GM23338 (cell line): Measurements from ENCODE around the gene MPZL1. TPM values are rescaled to one million over a fixed set of nuclear protein-coding genes. Genes with fewer than 3 reads are reported as not detected.

Experiments
- ATAC-seq: fragments of 200-7000 bp; cut with Tn5 transposase; 3 replicates; pipeline ENCODE4 v1.9.1; 2020
- DNase-seq: peaks from one replicate; pipeline ENCODE4 v3.0.0-alpha.2; 2015; ENCODE audit warnings: low spot score
- H2AFZ ChIP-seq: fragments of 200-600 bp; sonication (generic); 2 replicates; pipeline ENCODE4 v1.8.0; 2016; ENCODE audit warnings: antibody characterized with exemption, mild to moderate bottlenecking, moderate library complexity
- H3F3A ChIP-seq: fragments of 200-600 bp; sonication (generic); replicated peaks from 2 replicates; pipeline ENCODE4 v1.8.0; 2017; ENCODE audit warnings: antibody characterized with exemption, mixed run types, low read depth
- H3K27ac ChIP-seq: fragments of 200-600 bp; sonication (generic); 2 replicates; pipeline ENCODE4 v1.6.1; 2016; ENCODE audit warnings: low read depth
- H3K27me3 ChIP-seq: fragments of 200-600 bp; sonication (generic); 2 replicates; pipeline ENCODE4 v1.8.0; 2016; ENCODE audit warnings: mild to moderate bottlenecking, mixed run types, moderate library complexity; ENCODE audit not compliant: insufficient read depth
- H3K36me3 ChIP-seq: fragments of 200-600 bp; sonication (generic); 2 replicates; pipeline ENCODE4 v1.8.0; 2016; ENCODE audit warnings: mild to moderate bottlenecking; ENCODE audit not compliant: insufficient read depth
- H3K4me1 ChIP-seq: fragments of 200-600 bp; sonication (generic); 2 replicates; pipeline ENCODE4 v1.8.0; 2016; ENCODE audit warnings: mild to moderate bottlenecking, moderate library complexity; ENCODE audit not compliant: insufficient read depth
- H3K4me2 ChIP-seq: fragments of 200-600 bp; sonication (generic); 2 replicates; pipeline ENCODE4 v1.7.1; 2017; ENCODE audit warnings: mixed run types
- H3K4me3 ChIP-seq: fragments of 200-600 bp; sonication (generic); 2 replicates; pipeline ENCODE4 v1.6.1; 2016; ENCODE audit warnings: mixed run types
- H3K79me2 ChIP-seq: fragments of 200-600 bp; sonication (generic); replicated peaks from 2 replicates; pipeline ENCODE4 v1.8.0; 2017; ENCODE audit warnings: mild to moderate bottlenecking; ENCODE audit not compliant: insufficient read depth
- H3K9me2 ChIP-seq: fragments of 200-600 bp; sonication (generic); 2 replicates; pipeline ENCODE4 v1.8.0; 2017; ENCODE audit not compliant: insufficient read depth
- H4K20me1 ChIP-seq: fragments of 200-600 bp; sonication (generic); replicated peaks from 2 replicates; pipeline ENCODE4 v1.8.0; 2017; ENCODE audit warnings: mild to moderate bottlenecking; ENCODE audit not compliant: insufficient read depth
- H3K27ac Mint-ChIP-seq: 2 replicates; pipeline ENCODE4 v1.8.0; 2020; ENCODE audit warnings: inconsistent platforms, mild to moderate bottlenecking, moderate library complexity, mixed read lengths
- H3K27me3 Mint-ChIP-seq: 3 replicates; pipeline ENCODE4 v1.8.0; 2022; ENCODE audit warnings: low read depth, mild to moderate bottlenecking, moderate library complexity, mixed read lengths, inconsistent platforms; ENCODE audit not compliant: insufficient read depth, poor library complexity
- H3K36me3 Mint-ChIP-seq: 3 replicates; pipeline ENCODE4 v1.8.0; 2021; ENCODE audit warnings: low read depth, mild to moderate bottlenecking, inconsistent platforms, moderate library complexity, mixed read lengths
- H3K4me1 Mint-ChIP-seq: 3 replicates; pipeline ENCODE4 v1.8.0; 2020; ENCODE audit warnings: mild to moderate bottlenecking, inconsistent platforms, mixed read lengths
- H3K4me3 Mint-ChIP-seq: 3 replicates; pipeline ENCODE4 v1.8.0; 2021; ENCODE audit warnings: moderate library complexity, mild to moderate bottlenecking, inconsistent platforms, mixed read lengths
- H3K9me3 Mint-ChIP-seq: 3 replicates; pipeline ENCODE4 v1.8.0; 2020; ENCODE audit warnings: moderate library complexity, mild to moderate bottlenecking, inconsistent platforms, mixed read lengths
- CREB1 ChIP-seq: fragments of 250-450 bp; sonication (Bioruptor Pico); IDR thresholded peaks from 2 replicates; pipeline ENCODE4 v1.5.0; 2020; ENCODE audit warnings: low read depth, mild to moderate bottlenecking, moderate library complexity
- EZH2 ChIP-seq: fragments of 200-600 bp; sonication (generic); IDR thresholded peaks from one replicate; pipeline ENCODE4 v1.8.0; 2017; ENCODE audit warnings: antibody characterized with exemption, mild to moderate bottlenecking, low read depth; ENCODE audit not compliant: unreplicated experiment
- EZH2phosphoT487 ChIP-seq: fragments of 200-600 bp; sonication (generic); IDR thresholded peaks from one replicate; pipeline ENCODE4 v1.8.1; 2018; ENCODE audit warnings: antibody characterized with exemption; ENCODE audit not compliant: unreplicated experiment
- POLR2AphosphoS5 ChIP-seq: IDR thresholded peaks from 2 replicates; pipeline ENCODE4 v1.6.1; 2016; ENCODE audit warnings: antibody characterized with exemption, low read depth
- STAT1 ChIP-seq: IDR thresholded peaks from one replicate; pipeline ENCODE4 v1.6.1; 2016; ENCODE audit warnings: antibody characterized with exemption; ENCODE audit not compliant: unreplicated experiment
- ZNF331 ChIP-seq: fragments of 250-450 bp; sonication (Bioruptor Pico); IDR thresholded peaks from 2 replicates; pipeline ENCODE4 v1.5.0; 2020; ENCODE audit warnings: low read depth, mild to moderate bottlenecking, moderate library complexity
- polyA plus RNA-seq: library from polyadenylated mRNA; unstranded; fragments of >200 nt; fragmentation: Nextera tagmentation; extraction: Ambion mirVana; gene quantifications from 2 replicates; pipeline ENCODE4 v1.2.1, GENCODE V29; 2016
- total RNA-seq: library from RNA; depleted of rRNA; stranded (reverse); fragments of >200 nt; shearing (Covaris generic); gene quantifications from 2 replicates; pipeline ENCODE4 v1.2.3, GENCODE V29; 2014
- TF ChIP-seq, protein P1 (sequence below): IDR thresholded peaks from 2 replicates; pipeline ENCODE4 v1.6.1; 2016; ENCODE audit warnings: antibody characterized with exemption
- TF ChIP-seq, protein P2 (sequence below), 2 experiments: fragments of 200-600 bp in 1 of 2; sonication (generic) in 1 of 2; conservative IDR thresholded peaks; 2 replicates each; pipeline versions ENCODE4 v1.5.1 to v1.6.1; 2016 to 2017; ENCODE audit warnings: antibody characterized with exemption in 2 of 2, low read depth in 2 of 2, mild to moderate bottlenecking in 2 of 2, moderate library complexity in 1 of 2
- TF ChIP-seq, protein P3 (sequence below): fragments of 250-450 bp; sonication (Bioruptor Pico); IDR thresholded peaks from 2 replicates; pipeline ENCODE4 v1.5.0; 2020; ENCODE audit warnings: mild to moderate bottlenecking, moderate library complexity
- TF ChIP-seq, protein P4 (sequence below): IDR thresholded peaks from one replicate; pipeline ENCODE4 v1.6.1; 2018; ENCODE audit warnings: antibody characterized with exemption; ENCODE audit not compliant: unreplicated experiment

MPZL1 gene
- total and polyA plus RNA-seq, 2 experiments from 2014 or later, result 35.1 to 85.1 TPM

DNA sequence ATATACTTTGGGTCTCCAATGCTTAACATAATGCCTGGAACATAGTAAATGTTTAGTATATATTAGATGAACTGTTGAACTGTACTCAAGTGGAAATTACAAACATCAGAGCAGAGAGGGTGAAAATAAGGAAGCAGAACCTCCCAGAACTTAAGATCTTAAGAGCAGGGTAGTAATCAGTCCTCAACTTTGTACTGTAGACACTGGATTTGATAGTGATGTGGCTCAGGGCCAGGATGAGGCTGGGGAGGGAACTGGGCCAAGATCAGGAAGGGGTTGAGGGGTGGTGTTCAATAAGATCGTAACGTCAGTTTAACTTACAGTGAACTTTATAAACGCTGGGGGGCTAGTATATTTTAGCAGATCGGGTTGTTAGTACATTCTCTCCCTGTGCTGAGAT is 15.4 kb downstream of the MPZL1 start:
- H3K27me3 ChIP-seq, result no peaks in the 10 kb centered on the region
- peaks cover 66% of the 10 kb centered on the region for H4K20me1 ChIP-seq
- no peak overlapping the region for H2AFZ ChIP-seq
- peaks cover 6% of the 10 kb centered on the region; the same call in 1 of the 2 replicates for H3K36me3 ChIP-seq
- DNase-seq, result no peak
- Mint-ChIP-seq H3K4me3 (no peak overlapping the region), H3K27me3 (peaks cover 9% of the 10 kb centered on the region), H3K9me3 (peaks cover 5% of the 10 kb centered on the region; the same call in 1 of the 3 replicates), H3K27ac (no peak overlapping the region), H3K4me1 (peaks cover 5% of the 10 kb centered on the region), H3K36me3 (peaks cover 14% of the 10 kb centered on the region)
- no peaks in the 10 kb centered on the region for H3K9me2 ChIP-seq
- H3K4me3 ChIP-seq, result no peak overlapping the region
- H3K4me2 ChIP-seq, result no peak overlapping the region
- TF ChIP-seq ZNF331 (no peak), EZH2 (no peak), POLR2AphosphoS5 (no peak), CREB1 (CRISPR knock-in tag) (no peak), STAT1 (no peak), EZH2phosphoT487 (no peak)
- TF ChIP-seq, protein P1, sequence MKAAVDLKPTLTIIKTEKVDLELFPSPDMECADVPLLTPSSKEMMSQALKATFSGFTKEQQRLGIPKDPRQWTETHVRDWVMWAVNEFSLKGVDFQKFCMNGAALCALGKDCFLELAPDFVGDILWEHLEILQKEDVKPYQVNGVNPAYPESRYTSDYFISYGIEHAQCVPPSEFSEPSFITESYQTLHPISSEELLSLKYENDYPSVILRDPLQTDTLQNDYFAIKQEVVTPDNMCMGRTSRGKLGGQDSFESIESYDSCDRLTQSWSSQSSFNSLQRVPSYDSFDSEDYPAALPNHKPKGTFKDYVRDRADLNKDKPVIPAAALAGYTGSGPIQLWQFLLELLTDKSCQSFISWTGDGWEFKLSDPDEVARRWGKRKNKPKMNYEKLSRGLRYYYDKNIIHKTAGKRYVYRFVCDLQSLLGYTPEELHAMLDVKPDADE, result no peak
- TF ChIP-seq, protein P2, sequence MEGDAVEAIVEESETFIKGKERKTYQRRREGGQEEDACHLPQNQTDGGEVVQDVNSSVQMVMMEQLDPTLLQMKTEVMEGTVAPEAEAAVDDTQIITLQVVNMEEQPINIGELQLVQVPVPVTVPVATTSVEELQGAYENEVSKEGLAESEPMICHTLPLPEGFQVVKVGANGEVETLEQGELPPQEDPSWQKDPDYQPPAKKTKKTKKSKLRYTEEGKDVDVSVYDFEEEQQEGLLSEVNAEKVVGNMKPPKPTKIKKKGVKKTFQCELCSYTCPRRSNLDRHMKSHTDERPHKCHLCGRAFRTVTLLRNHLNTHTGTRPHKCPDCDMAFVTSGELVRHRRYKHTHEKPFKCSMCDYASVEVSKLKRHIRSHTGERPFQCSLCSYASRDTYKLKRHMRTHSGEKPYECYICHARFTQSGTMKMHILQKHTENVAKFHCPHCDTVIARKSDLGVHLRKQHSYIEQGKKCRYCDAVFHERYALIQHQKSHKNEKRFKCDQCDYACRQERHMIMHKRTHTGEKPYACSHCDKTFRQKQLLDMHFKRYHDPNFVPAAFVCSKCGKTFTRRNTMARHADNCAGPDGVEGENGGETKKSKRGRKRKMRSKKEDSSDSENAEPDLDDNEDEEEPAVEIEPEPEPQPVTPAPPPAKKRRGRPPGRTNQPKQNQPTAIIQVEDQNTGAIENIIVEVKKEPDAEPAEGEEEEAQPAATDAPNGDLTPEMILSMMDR (conservative IDR thresholded peaks at IDR 0.05; ENCODE audit: low read depth in 2 of 2), result no peak
- TF ChIP-seq, protein P3, sequence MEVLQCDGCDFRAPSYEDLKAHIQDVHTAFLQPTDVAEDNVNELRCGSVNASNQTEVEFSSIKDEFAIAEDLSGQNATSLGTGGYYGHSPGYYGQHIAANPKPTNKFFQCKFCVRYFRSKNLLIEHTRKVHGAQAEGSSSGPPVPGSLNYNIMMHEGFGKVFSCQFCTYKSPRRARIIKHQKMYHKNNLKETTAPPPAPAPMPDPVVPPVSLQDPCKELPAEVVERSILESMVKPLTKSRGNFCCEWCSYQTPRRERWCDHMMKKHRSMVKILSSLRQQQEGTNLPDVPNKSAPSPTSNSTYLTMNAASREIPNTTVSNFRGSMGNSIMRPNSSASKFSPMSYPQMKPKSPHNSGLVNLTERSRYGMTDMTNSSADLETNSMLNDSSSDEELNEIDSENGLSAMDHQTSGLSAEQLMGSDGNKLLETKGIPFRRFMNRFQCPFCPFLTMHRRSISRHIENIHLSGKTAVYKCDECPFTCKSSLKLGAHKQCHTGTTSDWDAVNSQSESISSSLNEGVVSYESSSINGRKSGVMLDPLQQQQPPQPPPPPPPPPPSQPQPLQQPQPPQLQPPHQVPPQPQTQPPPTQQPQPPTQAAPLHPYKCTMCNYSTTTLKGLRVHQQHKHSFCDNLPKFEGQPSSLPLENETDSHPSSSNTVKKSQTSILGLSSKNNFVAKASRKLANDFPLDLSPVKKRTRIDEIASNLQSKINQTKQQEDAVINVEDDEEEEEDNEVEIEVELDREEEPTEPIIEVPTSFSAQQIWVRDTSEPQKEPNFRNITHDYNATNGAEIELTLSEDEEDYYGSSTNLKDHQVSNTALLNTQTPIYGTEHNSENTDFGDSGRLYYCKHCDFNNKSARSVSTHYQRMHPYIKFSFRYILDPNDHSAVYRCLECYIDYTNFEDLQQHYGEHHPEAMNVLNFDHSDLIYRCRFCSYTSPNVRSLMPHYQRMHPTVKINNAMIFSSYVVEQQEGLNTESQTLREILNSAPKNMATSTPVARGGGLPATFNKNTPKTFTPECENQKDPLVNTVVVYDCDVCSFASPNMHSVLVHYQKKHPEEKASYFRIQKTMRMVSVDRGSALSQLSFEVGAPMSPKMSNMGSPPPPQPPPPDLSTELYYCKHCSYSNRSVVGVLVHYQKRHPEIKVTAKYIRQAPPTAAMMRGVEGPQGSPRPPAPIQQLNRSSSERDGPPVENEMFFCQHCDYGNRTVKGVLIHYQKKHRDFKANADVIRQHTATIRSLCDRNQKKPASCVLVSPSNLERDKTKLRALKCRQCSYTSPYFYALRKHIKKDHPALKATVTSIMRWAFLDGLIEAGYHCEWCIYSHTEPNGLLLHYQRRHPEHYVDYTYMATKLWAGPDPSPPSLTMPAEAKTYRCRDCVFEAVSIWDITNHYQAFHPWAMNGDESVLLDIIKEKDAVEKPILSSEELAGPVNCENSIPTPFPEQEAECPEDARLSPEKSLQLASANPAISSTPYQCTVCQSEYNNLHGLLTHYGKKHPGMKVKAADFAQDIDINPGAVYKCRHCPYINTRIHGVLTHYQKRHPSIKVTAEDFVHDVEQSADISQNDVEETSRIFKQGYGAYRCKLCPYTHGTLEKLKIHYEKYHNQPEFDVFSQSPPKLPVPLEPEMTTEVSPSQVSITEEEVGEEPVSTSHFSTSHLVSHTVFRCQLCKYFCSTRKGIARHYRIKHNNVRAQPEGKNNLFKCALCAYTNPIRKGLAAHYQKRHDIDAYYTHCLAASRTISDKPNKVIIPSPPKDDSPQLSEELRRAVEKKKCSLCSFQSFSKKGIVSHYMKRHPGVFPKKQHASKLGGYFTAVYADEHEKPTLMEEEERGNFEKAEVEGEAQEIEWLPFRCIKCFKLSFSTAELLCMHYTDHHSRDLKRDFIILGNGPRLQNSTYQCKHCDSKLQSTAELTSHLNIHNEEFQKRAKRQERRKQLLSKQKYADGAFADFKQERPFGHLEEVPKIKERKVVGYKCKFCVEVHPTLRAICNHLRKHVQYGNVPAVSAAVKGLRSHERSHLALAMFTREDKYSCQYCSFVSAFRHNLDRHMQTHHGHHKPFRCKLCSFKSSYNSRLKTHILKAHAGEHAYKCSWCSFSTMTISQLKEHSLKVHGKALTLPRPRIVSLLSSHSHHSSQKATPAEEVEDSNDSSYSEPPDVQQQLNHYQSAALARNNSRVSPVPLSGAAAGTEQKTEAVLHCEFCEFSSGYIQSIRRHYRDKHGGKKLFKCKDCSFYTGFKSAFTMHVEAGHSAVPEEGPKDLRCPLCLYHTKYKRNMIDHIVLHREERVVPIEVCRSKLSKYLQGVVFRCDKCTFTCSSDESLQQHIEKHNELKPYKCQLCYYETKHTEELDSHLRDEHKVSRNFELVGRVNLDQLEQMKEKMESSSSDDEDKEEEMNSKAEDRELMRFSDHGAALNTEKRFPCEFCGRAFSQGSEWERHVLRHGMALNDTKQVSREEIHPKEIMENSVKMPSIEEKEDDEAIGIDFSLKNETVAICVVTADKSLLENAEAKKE (CRISPR knock-in tag), result no peak
- TF ChIP-seq, protein P4, sequence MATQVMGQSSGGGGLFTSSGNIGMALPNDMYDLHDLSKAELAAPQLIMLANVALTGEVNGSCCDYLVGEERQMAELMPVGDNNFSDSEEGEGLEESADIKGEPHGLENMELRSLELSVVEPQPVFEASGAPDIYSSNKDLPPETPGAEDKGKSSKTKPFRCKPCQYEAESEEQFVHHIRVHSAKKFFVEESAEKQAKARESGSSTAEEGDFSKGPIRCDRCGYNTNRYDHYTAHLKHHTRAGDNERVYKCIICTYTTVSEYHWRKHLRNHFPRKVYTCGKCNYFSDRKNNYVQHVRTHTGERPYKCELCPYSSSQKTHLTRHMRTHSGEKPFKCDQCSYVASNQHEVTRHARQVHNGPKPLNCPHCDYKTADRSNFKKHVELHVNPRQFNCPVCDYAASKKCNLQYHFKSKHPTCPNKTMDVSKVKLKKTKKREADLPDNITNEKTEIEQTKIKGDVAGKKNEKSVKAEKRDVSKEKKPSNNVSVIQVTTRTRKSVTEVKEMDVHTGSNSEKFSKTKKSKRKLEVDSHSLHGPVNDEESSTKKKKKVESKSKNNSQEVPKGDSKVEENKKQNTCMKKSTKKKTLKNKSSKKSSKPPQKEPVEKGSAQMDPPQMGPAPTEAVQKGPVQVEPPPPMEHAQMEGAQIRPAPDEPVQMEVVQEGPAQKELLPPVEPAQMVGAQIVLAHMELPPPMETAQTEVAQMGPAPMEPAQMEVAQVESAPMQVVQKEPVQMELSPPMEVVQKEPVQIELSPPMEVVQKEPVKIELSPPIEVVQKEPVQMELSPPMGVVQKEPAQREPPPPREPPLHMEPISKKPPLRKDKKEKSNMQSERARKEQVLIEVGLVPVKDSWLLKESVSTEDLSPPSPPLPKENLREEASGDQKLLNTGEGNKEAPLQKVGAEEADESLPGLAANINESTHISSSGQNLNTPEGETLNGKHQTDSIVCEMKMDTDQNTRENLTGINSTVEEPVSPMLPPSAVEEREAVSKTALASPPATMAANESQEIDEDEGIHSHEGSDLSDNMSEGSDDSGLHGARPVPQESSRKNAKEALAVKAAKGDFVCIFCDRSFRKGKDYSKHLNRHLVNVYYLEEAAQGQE, result no peak
- no peaks in the 10 kb centered on the region for H3F3A ChIP-seq
- peaks cover 99% of the 10 kb centered on the region for H3K79me2 ChIP-seq
- H3K27ac ChIP-seq, result peak overlapping the region; percentile 50; the same call in 1 of the 2 replicates
- no peak for ATAC-seq
- peaks cover 33% of the 10 kb centered on the region for H3K4me1 ChIP-seq
